ENCODE results near the gene VSIG4.
"Not testable (repeated sequence)": the region's sequence is repeated elsewhere in the genome, so short reads cannot be mapped to it uniquely, and the experiment has no call there.

The VSIG4 gene

GRCh38 chrX:66039944-66040343, at the start of gene VSIG4:
Gene VSIG4 (minus strand): TSS chrX:66040080. CDS start chrX:66039998, 82 bp downstream.
- no peak for DNase-seq (ENCODE audit: low read depth in 4 of 4, low spot score in 1 of 4)

- DNase-seq (ENCODE audit: low read depth in 4 of 4, low spot score in 1 of 4): no peak
These were observed 36.9 kb upstream of the VSIG4 start for GRCh38 chrX:66076801-66077200.

- DNase-seq (ENCODE audit: low read depth in 4 of 4, low spot score in 1 of 4): peak in 1 of 4 experiments; percentile 7
These were observed 35.3 kb upstream of the VSIG4 start for GRCh38 chrX:66074920-66075879.

GRCh38 chrX:66071126-66071525, 31.2 kb upstream of the VSIG4 start:
- no peak for DNase-seq (ENCODE audit: low read depth in 4 of 4, low spot score in 1 of 4)

- DNase-seq (ENCODE audit: low read depth in 4 of 4, low spot score in 1 of 4): no peak
These were observed 24.4 kb upstream of the VSIG4 start for GRCh38 chrX:66064261-66064660.

GRCh38 chrX:66057019-66057418, 17.1 kb upstream of the VSIG4 start:
- DNase-seq (ENCODE audit: low read depth in 4 of 4, low spot score in 1 of 4): not testable (repeated sequence)

GRCh38 chrX:66054978-66055377, 15.1 kb upstream of the VSIG4 start:
- DNase-seq (ENCODE audit: low read depth in 4 of 4, low spot score in 1 of 4): no peak

- DNase-seq (ENCODE audit: low read depth in 4 of 4, low spot score in 1 of 4): no peak
These were observed 13.5 kb upstream of the VSIG4 start for GRCh38 chrX:66053414-66053813.

- DNase-seq (ENCODE audit: low read depth in 4 of 4, low spot score in 1 of 4): no peak
These were observed 12.1 kb upstream of the VSIG4 start for GRCh38 chrX:66051980-66052379.

GRCh38 chrX:66050140-66050569, 10.3 kb upstream of the VSIG4 start:
- no peak for DNase-seq (ENCODE audit: low read depth in 4 of 4, low spot score in 1 of 4)

GRCh38 chrX:66049056-66049455, 9.2 kb upstream of the VSIG4 start:
- no peak for DNase-seq (ENCODE audit: low read depth in 4 of 4, low spot score in 1 of 4)

GRCh38 chrX:66046612-66047235, 6.8 kb upstream of the VSIG4 start:
- DNase-seq (ENCODE audit: low read depth in 4 of 4, low spot score in 1 of 4): peak in 1 of 4 experiments; percentile 12

- DNase-seq (ENCODE audit: low read depth in 4 of 4, low spot score in 1 of 4): no peak
These were observed 6.0 kb upstream of the VSIG4 start for GRCh38 chrX:66045894-66046293.

- DNase-seq (ENCODE audit: low read depth in 4 of 4, low spot score in 1 of 4): no peak
These were observed 3.7 kb upstream of the VSIG4 start for GRCh38 chrX:66043584-66043983.

GRCh38 chrX:66042307-66043077, 2.6 kb upstream of the VSIG4 start:
- DNase-seq (ENCODE audit: low read depth in 4 of 4, low spot score in 1 of 4): no peak

- DNase-seq (ENCODE audit: low read depth in 4 of 4, low spot score in 1 of 4): no peak
These were observed 1.8 kb downstream of the VSIG4 start for GRCh38 chrX:66038115-66038514.

GRCh38 chrX:66036231-66036630, 3.6 kb downstream of the VSIG4 start:
- DNase-seq (ENCODE audit: low read depth in 4 of 4, low spot score in 1 of 4): no peak

GRCh38 chrX:66035667-66036066, 4.2 kb downstream of the VSIG4 start:
- no peak for DNase-seq (ENCODE audit: low read depth in 4 of 4, low spot score in 1 of 4)

- no peak for DNase-seq (ENCODE audit: low read depth in 4 of 4, low spot score in 1 of 4)
These were observed 9.2 kb downstream of the VSIG4 start for GRCh38 chrX:66030505-66031317.

- no peak for DNase-seq (ENCODE audit: low read depth in 4 of 4, low spot score in 1 of 4)
These were observed 10.9 kb downstream of the VSIG4 start for GRCh38 chrX:66028936-66029335.

- no peak for DNase-seq (ENCODE audit: low read depth in 4 of 4, low spot score in 1 of 4)
These were observed 15.3 kb downstream of the VSIG4 start for GRCh38 chrX:66024570-66024969.

All from stimulated activated CD4-positive, alpha-beta T cell treated with anti-CD3 and anti-CD28 coated beads, Interleukin-1b, Interleukin-23, amount 100 ng/mL, for 24 hours (primary cell).